GM12878 (cell line): Measurements from ENCODE around the gene PFKL. TPM values are rescaled to one million over a fixed set of nuclear protein-coding genes. Genes with fewer than 3 reads are reported as not detected.

Source experiments
- ATAC-seq: fragments of 200-7000 bp; cut with Tn5 transposase; 3 replicates; pipeline ENCODE4 v1.9.1; 2020; ENCODE audit warnings: mild to moderate bottlenecking, moderate library complexity
- BruUV-seq: library from RNA; stranded (reverse); fragments of 400-500 nt; replicated peaks from 2 replicates; lab custom pipeline; 2021; lab: Mats Ljungman, UMichigan
- CTCF ChIA-PET: fragments of 300-600 bp; sonication (Branson Sonifier 250); formaldehyde crosslinking; extraction: SDS; loops from one replicate; lab custom pipeline; 2021; ENCODE audit warnings: inconsistent platforms; lab: Yijun Ruan, JAX
- POLR2A ChIA-PET: fragments of 350-600 bp; formaldehyde crosslinking; extraction: SDS; loops from one replicate; lab custom pipeline; 2021; ENCODE audit warnings: inconsistent platforms; lab: Charles Lee
- RAD21 ChIA-PET: fragments of 300-600 bp; sonication (Branson Sonifier 250); formaldehyde crosslinking; loops from one replicate; lab custom pipeline; 2023; ENCODE audit warnings: antibody characterized with exemption; ENCODE audit not compliant: unreplicated experiment; lab: Charles Lee
- SMC1A ChIA-PET: fragments of 300-600 bp; sonication (Branson Sonifier 250); formaldehyde crosslinking; loops from one replicate; lab custom pipeline; 2023; ENCODE audit not compliant: unreplicated experiment, uncharacterized antibody; lab: Charles Lee
- DNase-seq: peaks from one replicate; pipeline ENCODE4 v3.0.0-alpha.2; 2011; ENCODE audit warnings: low read depth, low spot score
- FAIRE-seq: peaks from 3 replicates; lab custom pipeline; 2011; peaks lifted over from hg19 to GRCh38; lab: Jason Lieb, UNC
- H2AFZ ChIP-seq: 2 replicates; pipeline ENCODE4 v1.6.0; 2011; ENCODE audit warnings: low read depth, low read length, control low read depth; ENCODE audit not compliant: control insufficient read depth
- H3K27ac ChIP-seq: 2 replicates; pipeline ENCODE4 v1.5.1; 2011; ENCODE audit warnings: control low read depth; ENCODE audit not compliant: control insufficient read depth, insufficient read depth
- H3K27me3 ChIP-seq, 2 experiments: replicated peaks in 1 of 2; 2 replicates each; pipeline versions ENCODE4 v1.6.0 to v1.6.1; 2011; ENCODE audit warnings: low read length in 1 of 2; ENCODE audit not compliant: control insufficient read depth in 2 of 2, insufficient read depth in 2 of 2
- H3K36me3 ChIP-seq, 2 experiments: 2 replicates each; pipeline ENCODE4 v1.5.1; 2011; ENCODE audit warnings: low read length in 1 of 2; ENCODE audit not compliant: control insufficient read depth in 2 of 2, insufficient read depth in 2 of 2
- H3K4me1 ChIP-seq: 2 replicates; pipeline ENCODE4 v1.6.1; 2011; ENCODE audit warnings: mild to moderate bottlenecking, low read length, moderate library complexity, mixed read lengths; ENCODE audit not compliant: control insufficient read depth, insufficient read depth
- H3K4me2 ChIP-seq: 2 replicates; pipeline ENCODE4 v1.6.0; 2011; ENCODE audit warnings: control low read depth; ENCODE audit not compliant: control insufficient read depth, insufficient read depth
- H3K4me3 ChIP-seq: fragments of 200-600 bp; sonication (generic); 2 replicates; pipeline ENCODE4 v1.5.1; 2016
- H3K79me2 ChIP-seq: 2 replicates; pipeline ENCODE4 v1.6.0; 2011; ENCODE audit warnings: low read length; ENCODE audit not compliant: control insufficient read depth, insufficient read depth
- H3K9ac ChIP-seq: 2 replicates; pipeline ENCODE4 v1.8.0; 2011; ENCODE audit warnings: low read length, control low read depth, mixed read lengths; ENCODE audit not compliant: control insufficient read depth, insufficient read depth
- H3K9me3 ChIP-seq: replicated peaks from 3 replicates; pipeline ENCODE4 v1.5.1; 2011; ENCODE audit warnings: mild to moderate bottlenecking, low read length; ENCODE audit not compliant: control insufficient read depth, insufficient read depth
- H4K20me1 ChIP-seq: 2 replicates; pipeline ENCODE4 v1.6.0; 2011; ENCODE audit not compliant: control insufficient read depth, insufficient read depth
- ASH2L ChIP-seq: fragments of 300-600, 200-600 bp; sonication (generic); IDR thresholded peaks from 2 replicates; pipeline ENCODE4 v1.6.1; 2017; ENCODE audit warnings: low read depth, mild to moderate bottlenecking, borderline replicate concordance
- CBX5 ChIP-seq: sonication (generic); IDR thresholded peaks from 2 replicates; pipeline ENCODE4 v1.6.1; 2016; ENCODE audit warnings: low read depth, moderate library complexity, mild to moderate bottlenecking, inconsistent platforms
- HSF1 ChIP-seq: fragments of 150-350 bp; IDR thresholded peaks from 2 replicates; pipeline ENCODE4 v1.6.1; 2014; ENCODE audit warnings: mild to moderate bottlenecking, low read depth, low read length
- KLF5 ChIP-seq: fragments of 450-650 bp; IDR thresholded peaks from 2 replicates; pipeline ENCODE4 v1.6.1; 2014; ENCODE audit warnings: mild to moderate bottlenecking; ENCODE audit not compliant: partially characterized antibody
- MTA3 ChIP-seq: IDR thresholded peaks from 2 replicates; pipeline ENCODE4 v1.6.1; 2012; ENCODE audit warnings: low read length, inconsistent platforms, borderline replicate concordance
- NFIC ChIP-seq: IDR thresholded peaks from 2 replicates; pipeline ENCODE4 v1.6.1; 2012; ENCODE audit warnings: low read depth, mild to moderate bottlenecking, inconsistent platforms, low read length, moderate library complexity
- NR2C1 ChIP-seq: fragments of 450-650 bp; IDR thresholded peaks from 2 replicates; pipeline ENCODE4 v1.6.1; 2017; ENCODE audit warnings: antibody characterized with exemption, mild to moderate bottlenecking, moderate library complexity
- PKNOX1 ChIP-seq: fragments of 450-650 bp; IDR thresholded peaks from 2 replicates; pipeline ENCODE4 v1.6.1; 2016; ENCODE audit warnings: mild to moderate bottlenecking
- RUNX3 ChIP-seq: IDR thresholded peaks from 2 replicates; pipeline ENCODE4 v1.6.1; 2012; ENCODE audit warnings: low read length, inconsistent platforms
- SIX5 ChIP-seq: IDR thresholded peaks from 2 replicates; pipeline ENCODE4 v1.6.1; 2011; ENCODE audit warnings: mild to moderate bottlenecking, low read depth, low read length, moderate library complexity; ENCODE audit not compliant: severe bottlenecking
- SMARCA5 ChIP-seq: fragments of 450-650 bp; IDR thresholded peaks from 2 replicates; pipeline ENCODE4 v1.6.1; 2017; ENCODE audit warnings: mild to moderate bottlenecking
- SREBF1 ChIP-seq: IDR thresholded peaks from 2 replicates; pipeline ENCODE4 v1.6.1; 2012; ENCODE audit warnings: mild to moderate bottlenecking, low read length
- ZNF217 ChIP-seq: fragments of 450-650 bp; IDR thresholded peaks from 2 replicates; pipeline ENCODE4 v1.6.1; 2017; ENCODE audit warnings: antibody characterized with exemption, mild to moderate bottlenecking
- WGBS: methylation state at CpG from one replicate; pipeline ENCODE4 v1.1.6; 2016; ENCODE audit warnings: low lambda C conversion rate; ENCODE audit not compliant: insufficient replicate concordance, insufficient coverage; ENCODE audit errors: missing lambda C conversion rate; 5-methylcytosine and 5-hydroxymethylcytosine counted together
- in situ Hi-C: fragments of 300-500 bp; cut with MboI; formaldehyde crosslinking; loops from 9 replicates; pipeline ENCODE4 v1.14.3; 2018; ENCODE audit warnings: mixed read lengths
- intact Hi-C: fragments of 100-400 bp; cut with micrococcal nuclease; formaldehyde crosslinking; loops from one replicate; pipeline ENCODE4 v1.14.2; 2022; ENCODE audit not compliant: unreplicated experiment
- polyA plus RNA-seq, 11 experiments: library from polyadenylated mRNA; depleted of rRNA in 4 of 11; unstranded in 6 of 11; stranded (reverse) in 5 of 11; fragments of >200 nt; fragmentation: Nextera tagmentation in 4 of 11; fragmentation: Illumina TruSeq in 1 of 11; extraction: Ambion mirVana in 4 of 11; extraction: Trizol in 1 of 11; gene quantifications; 1 replicate in 1 of 11; 2 replicates in 10 of 11; pipeline versions ENCODE4 v1.2.1 to v1.2.3, GENCODE V29; 2011 to 2016; ENCODE audit warnings: inconsistent platforms in 2 of 11, missing spikeins in 2 of 11, low read depth in 1 of 11
- total RNA-seq, 4 experiments: library from RNA; depleted of rRNA in 3 of 4; stranded (reverse); fragments of >200 nt in 3 of 4; fragmentation: Illumina TruSeq in 1 of 4; extraction: Trizol in 1 of 4; gene quantifications; 2 replicates each; pipeline versions ENCODE4 v1.2.1 to v1.2.3, GENCODE V29; 2013 to 2021
- TF ChIP-seq, protein P1 (sequence below): fragments of 450-650 bp; conservative IDR thresholded peaks from 2 replicates; pipeline ENCODE4 v1.6.1; 2017; ENCODE audit warnings: mild to moderate bottlenecking, moderate library complexity
- TF ChIP-seq, protein P2 (sequence below): fragments of 150-350 bp; IDR thresholded peaks from 2 replicates; pipeline ENCODE4 v1.6.1; 2016; ENCODE audit warnings: low read depth, low read length

PFKL gene
- total and polyA plus RNA-seq, 10 of the 15 experiments (the other 5 are each of a cell fraction or from before 2014, with no cell fraction given) = 1.2 to 192 (median 112) TPM

DNA sequence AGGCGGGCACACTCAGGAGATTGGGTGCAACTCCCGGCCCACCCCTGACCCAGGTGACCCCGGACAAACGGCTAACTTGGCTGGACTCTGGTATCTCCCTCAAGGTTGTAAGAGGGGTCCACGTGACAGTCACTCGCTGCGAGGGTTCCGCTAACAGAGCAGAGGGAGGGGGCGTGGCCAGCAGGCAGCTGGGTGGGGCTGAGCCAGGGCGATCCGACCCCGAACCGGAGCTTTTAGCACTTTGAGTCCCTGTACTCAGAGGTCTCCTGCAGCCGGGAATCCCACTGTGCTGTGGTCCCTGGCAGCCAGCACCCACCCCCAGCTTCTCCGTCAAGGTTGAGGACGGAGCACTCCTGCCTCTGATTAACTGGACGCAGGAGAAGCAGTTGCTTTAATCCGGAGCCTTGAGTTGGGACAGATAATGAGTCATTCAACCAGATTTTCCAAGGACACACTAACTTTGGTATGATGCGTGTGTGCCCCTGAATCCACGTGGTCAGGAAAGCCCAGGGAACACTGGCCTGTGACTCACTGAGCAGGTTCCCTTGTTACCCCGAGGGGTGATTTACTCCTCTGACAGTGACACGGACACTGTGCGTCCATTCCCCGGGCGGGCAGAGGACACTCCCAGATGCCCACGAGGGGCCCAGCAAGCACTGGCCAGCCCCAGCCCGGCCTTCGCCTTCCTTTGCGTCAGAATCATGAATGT, 70.3 kb downstream of the PFKL start:
- no TSS peak for BruUV-seq
- Histone ChIP-seq H3K79me2 (no peaks in the 10 kb centered on the region), H3K4me2 (no peak overlapping the region), H4K20me1 (no peaks in the 10 kb centered on the region), H3K9ac (no peak overlapping the region), H3K9me3 (no peaks in the 10 kb centered on the region; the same call in 2 of the 3 replicates), H3K27ac (no peak overlapping the region), H3K27me3 (no peaks in the 10 kb centered on the region), H2AFZ (no peak overlapping the region), H3K4me1 (peaks cover 3% of the 10 kb centered on the region; the same call in 1 of the 2 replicates), H3K4me3 (no peak overlapping the region), H3K36me3 (no peaks in the 10 kb centered on the region)
- ChIA-PET RAD21 (no interaction called here), CTCF (no interaction called here), SMC1A (no interaction called here), POLR2A (no interaction called here)
- 84% methylated on average over 28 of the region's 29 CpGs for WGBS
- in situ Hi-C loops = loop anchor here (5.0 kb wide), 1 partner anchor 52 kb away; no protein-coding TSS in a partner anchor
- intact Hi-C loops = no loop called here
- FAIRE-seq = no peak
- no peak for ATAC-seq
- DNase-seq = no peak
- TF ChIP-seq NFIC (no peak), HSF1 (no peak), ASH2L (no peak), SMARCA5 (no peak), RUNX3 (no peak), SREBF1 (no peak), NR2C1 (no peak), KLF5 (no peak), SIX5 (no peak), CBX5 (no peak), MTA3 (no peak), PKNOX1 (no peak), ZNF217 (no peak)
- TF ChIP-seq, protein P1, sequence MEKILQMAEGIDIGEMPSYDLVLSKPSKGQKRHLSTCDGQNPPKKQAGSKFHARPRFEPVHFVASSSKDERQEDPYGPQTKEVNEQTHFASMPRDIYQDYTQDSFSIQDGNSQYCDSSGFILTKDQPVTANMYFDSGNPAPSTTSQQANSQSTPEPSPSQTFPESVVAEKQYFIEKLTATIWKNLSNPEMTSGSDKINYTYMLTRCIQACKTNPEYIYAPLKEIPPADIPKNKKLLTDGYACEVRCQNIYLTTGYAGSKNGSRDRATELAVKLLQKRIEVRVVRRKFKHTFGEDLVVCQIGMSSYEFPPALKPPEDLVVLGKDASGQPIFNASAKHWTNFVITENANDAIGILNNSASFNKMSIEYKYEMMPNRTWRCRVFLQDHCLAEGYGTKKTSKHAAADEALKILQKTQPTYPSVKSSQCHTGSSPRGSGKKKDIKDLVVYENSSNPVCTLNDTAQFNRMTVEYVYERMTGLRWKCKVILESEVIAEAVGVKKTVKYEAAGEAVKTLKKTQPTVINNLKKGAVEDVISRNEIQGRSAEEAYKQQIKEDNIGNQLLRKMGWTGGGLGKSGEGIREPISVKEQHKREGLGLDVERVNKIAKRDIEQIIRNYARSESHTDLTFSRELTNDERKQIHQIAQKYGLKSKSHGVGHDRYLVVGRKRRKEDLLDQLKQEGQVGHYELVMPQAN = no peak
- TF ChIP-seq, protein P2, sequence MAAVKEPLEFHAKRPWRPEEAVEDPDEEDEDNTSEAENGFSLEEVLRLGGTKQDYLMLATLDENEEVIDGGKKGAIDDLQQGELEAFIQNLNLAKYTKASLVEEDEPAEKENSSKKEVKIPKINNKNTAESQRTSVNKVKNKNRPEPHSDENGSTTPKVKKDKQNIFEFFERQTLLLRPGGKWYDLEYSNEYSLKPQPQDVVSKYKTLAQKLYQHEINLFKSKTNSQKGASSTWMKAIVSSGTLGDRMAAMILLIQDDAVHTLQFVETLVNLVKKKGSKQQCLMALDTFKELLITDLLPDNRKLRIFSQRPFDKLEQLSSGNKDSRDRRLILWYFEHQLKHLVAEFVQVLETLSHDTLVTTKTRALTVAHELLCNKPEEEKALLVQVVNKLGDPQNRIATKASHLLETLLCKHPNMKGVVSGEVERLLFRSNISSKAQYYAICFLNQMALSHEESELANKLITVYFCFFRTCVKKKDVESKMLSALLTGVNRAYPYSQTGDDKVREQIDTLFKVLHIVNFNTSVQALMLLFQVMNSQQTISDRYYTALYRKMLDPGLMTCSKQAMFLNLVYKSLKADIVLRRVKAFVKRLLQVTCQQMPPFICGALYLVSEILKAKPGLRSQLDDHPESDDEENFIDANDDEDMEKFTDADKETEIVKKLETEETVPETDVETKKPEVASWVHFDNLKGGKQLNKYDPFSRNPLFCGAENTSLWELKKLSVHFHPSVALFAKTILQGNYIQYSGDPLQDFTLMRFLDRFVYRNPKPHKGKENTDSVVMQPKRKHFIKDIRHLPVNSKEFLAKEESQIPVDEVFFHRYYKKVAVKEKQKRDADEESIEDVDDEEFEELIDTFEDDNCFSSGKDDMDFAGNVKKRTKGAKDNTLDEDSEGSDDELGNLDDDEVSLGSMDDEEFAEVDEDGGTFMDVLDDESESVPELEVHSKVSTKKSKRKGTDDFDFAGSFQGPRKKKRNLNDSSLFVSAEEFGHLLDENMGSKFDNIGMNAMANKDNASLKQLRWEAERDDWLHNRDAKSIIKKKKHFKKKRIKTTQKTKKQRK = no peak
